ENCODE measurements around the gene HECA. TPM values are rescaled to one million over a fixed set of nuclear protein-coding genes. Genes with fewer than 3 reads are reported as not detected.

Gene HECA
- total RNA-seq, 1 experiment from 2014 or later, result 11.6 TPM

- TF ChIP-seq EZH2 (IDR thresholded peaks at IDR 0.05; ENCODE audit: low read depth), result no peak
- no peak for TF ChIP-seq CTCF (conservative IDR thresholded peaks at IDR 0.05)
- H3K4me3 ChIP-seq, result no peak overlapping the region
- ChIA-PET CTCF (no interaction called here), POLR2A (ENCODE audit: unreplicated experiment) (interaction anchor here (0.7 kb wide), 1 partner anchor 801 kb away, joined by 9 read pairs; no protein-coding TSS in a partner anchor)
- no peak overlapping the region for H2AFZ ChIP-seq
- peak in 1 of 2 experiments; percentile 17 for DNase-seq
- no peaks in the 10 kb centered on the region for H3K36me3 ChIP-seq (ENCODE audit: low read depth)
- no peaks in the 10 kb centered on the region for H3K79me2 ChIP-seq (ENCODE audit: low read depth)
- BruUV-seq (replicated peaks), result no TSS peak
- H3K27me3 ChIP-seq (ENCODE audit: insufficient read depth, low read depth), result no peaks in the 10 kb centered on the region
- intact Hi-C loops (cut with micrococcal nuclease; ENCODE audit: unreplicated experiment), result no loop called here
- H3K4me1 ChIP-seq (replicated peaks; ENCODE audit: insufficient read depth), result no peaks in the 10 kb centered on the region
- no peaks in the 10 kb centered on the region for H4K20me1 ChIP-seq (ENCODE audit: insufficient read depth)
- peaks cover 3% of the 10 kb centered on the region; the same call in 1 of the 2 replicates for H3K9me3 ChIP-seq (ENCODE audit: insufficient read depth, low read depth)
- H3K4me2 ChIP-seq, result no peak overlapping the region
- no peak overlapping the region for H3K27ac ChIP-seq
- no peaks in the 10 kb centered on the region for H3F3A ChIP-seq (ENCODE audit: insufficient read depth, low read depth)
- H3K9me2 ChIP-seq (ENCODE audit: insufficient read depth), result no peaks in the 10 kb centered on the region
These were observed 9.8 kb upstream of the HECA start for GRCh38 chr6:139124887-139125672.

GRCh38 chr6:139126255-139126654 lies 8.6 kb upstream of the HECA start:
- H4K20me1 ChIP-seq (ENCODE audit: insufficient read depth), result no peaks in the 10 kb centered on the region
- DNase-seq, result no peak
- intact Hi-C loops (cut with micrococcal nuclease; ENCODE audit: unreplicated experiment), result no loop called here
- H3K4me1 ChIP-seq (replicated peaks; ENCODE audit: insufficient read depth), result no peaks in the 10 kb centered on the region
- H3K27ac ChIP-seq, result no peak overlapping the region
- no peak overlapping the region for H3K4me2 ChIP-seq
- no peaks in the 10 kb centered on the region for H3K9me2 ChIP-seq (ENCODE audit: insufficient read depth)
- H3K79me2 ChIP-seq (ENCODE audit: low read depth), result no peaks in the 10 kb centered on the region
- POLR2A ChIA-PET (ENCODE audit: unreplicated experiment), result no interaction called here
- no peaks in the 10 kb centered on the region for H3K36me3 ChIP-seq (ENCODE audit: low read depth)
- H3F3A ChIP-seq (ENCODE audit: insufficient read depth, low read depth), result no peaks in the 10 kb centered on the region
- H3K27me3 ChIP-seq (ENCODE audit: insufficient read depth, low read depth), result no peaks in the 10 kb centered on the region
- TF ChIP-seq CTCF (conservative IDR thresholded peaks at IDR 0.05) (no peak), EZH2 (IDR thresholded peaks at IDR 0.05; ENCODE audit: low read depth) (no peak)
- no peak overlapping the region for H3K4me3 ChIP-seq
- BruUV-seq (replicated peaks), result no TSS peak
- no peak overlapping the region for H2AFZ ChIP-seq
- H3K9me3 ChIP-seq (ENCODE audit: insufficient read depth, low read depth), result no peaks in the 10 kb centered on the region
- CTCF ChIA-PET, result no interaction called here

GRCh38 chr6:139126931-139127330 lies 7.9 kb upstream of the HECA start:
- no TSS peak for BruUV-seq (replicated peaks)
- Histone ChIP-seq H3K4me1 (replicated peaks; ENCODE audit: insufficient read depth) (no peaks in the 10 kb centered on the region), H3F3A (ENCODE audit: insufficient read depth, low read depth) (no peaks in the 10 kb centered on the region), H3K9me3 (ENCODE audit: insufficient read depth, low read depth) (no peaks in the 10 kb centered on the region), H3K4me3 (no peak overlapping the region), H4K20me1 (ENCODE audit: insufficient read depth) (no peaks in the 10 kb centered on the region), H3K36me3 (ENCODE audit: low read depth) (no peaks in the 10 kb centered on the region), H3K9me2 (ENCODE audit: insufficient read depth) (no peaks in the 10 kb centered on the region), H3K27me3 (ENCODE audit: insufficient read depth, low read depth) (no peaks in the 10 kb centered on the region), H3K4me2 (no peak overlapping the region), H2AFZ (no peak overlapping the region), H3K79me2 (ENCODE audit: low read depth) (no peaks in the 10 kb centered on the region), H3K27ac (no peak overlapping the region)
- intact Hi-C loops (cut with micrococcal nuclease; ENCODE audit: unreplicated experiment), result no loop called here
- DNase-seq, result no peak
- POLR2A ChIA-PET (ENCODE audit: unreplicated experiment), result no interaction called here
- CTCF ChIA-PET, result no interaction called here
- TF ChIP-seq CTCF (conservative IDR thresholded peaks at IDR 0.05) (no peak), EZH2 (IDR thresholded peaks at IDR 0.05; ENCODE audit: low read depth) (no peak)

Data from PC-9 (cell line).